GM21360 (cell line): Measurements from ENCODE around the gene CFD.
"Not testable (repeated sequence)": the region's sequence is repeated elsewhere in the genome, so short reads cannot be mapped to it uniquely, and the experiment has no call there.

Experiments used
- ATAC-seq: cut with Tn5 transposase; IDR thresholded peaks from one replicate; pipeline ENCODE4 v1.9.1; 2021; ENCODE audit warnings: mild to moderate bottlenecking, moderate library complexity; ENCODE audit not compliant: unreplicated experiment

Gene CFD

DNA sequence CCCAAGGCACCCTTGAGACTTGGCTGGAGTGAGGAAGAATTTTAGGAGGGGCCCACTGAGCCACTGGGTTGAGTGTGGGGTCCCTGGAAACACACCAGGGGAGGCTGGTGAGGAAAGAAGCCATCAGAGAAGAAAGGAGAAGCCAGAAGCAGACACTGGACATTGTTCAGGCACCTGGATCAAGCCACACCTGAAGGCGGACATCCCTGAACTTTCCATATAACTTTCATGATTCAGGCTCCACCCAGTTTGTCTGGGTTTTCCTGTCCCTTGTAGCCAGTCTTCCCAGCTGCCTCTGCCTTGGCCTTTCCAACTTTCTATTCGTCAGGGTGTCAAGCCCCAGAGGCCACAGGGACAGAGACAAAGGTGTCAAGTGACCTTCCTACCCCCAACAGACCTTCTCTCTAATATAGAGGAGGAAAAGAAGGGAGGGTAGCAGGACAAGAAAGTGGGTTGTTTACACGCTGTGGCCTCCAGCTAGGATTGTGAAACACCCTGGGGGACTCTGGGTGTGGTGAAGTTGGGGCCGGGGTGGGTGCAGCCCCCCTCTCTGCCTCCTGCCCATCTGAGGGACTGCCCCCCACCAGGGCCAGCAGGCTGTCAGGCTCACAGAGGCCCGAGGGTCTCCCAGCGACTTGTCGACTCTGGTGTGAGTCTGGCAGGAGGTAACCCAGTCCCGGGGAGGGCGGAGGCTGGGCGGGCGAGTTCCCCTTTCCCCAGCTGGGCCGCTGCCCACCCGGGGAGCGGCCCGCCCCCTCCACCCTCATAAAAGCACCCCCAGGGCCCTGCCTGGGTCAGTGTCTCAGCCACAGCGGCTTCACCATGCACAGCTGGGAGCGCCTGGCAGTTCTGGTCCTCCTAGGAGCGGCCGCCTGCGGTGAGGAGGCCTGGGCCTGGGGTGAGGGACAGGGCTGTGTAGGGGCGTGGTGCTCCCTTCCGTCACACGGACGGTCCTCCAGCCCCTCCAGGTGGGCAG, at the start of gene CFD:
Gene CFD (plus strand): TSS at position 797 of the 976 bp plus-strand sequence. CDS start 26 bp downstream, at position 823.
- no peak for ATAC-seq

- ATAC-seq: no peak
These were observed 49.2 kb upstream of the CFD start for GRCh38 chr19:810077-810855.

- no peak for ATAC-seq
These were observed 48.5 kb upstream of the CFD start for GRCh38 chr19:810883-811489.

GRCh38 chr19:811506-812048, 47.9 kb upstream of the CFD start:
- no peak for ATAC-seq

- ATAC-seq: no peak
These were observed 47.3 kb upstream of the CFD start for GRCh38 chr19:812049-812746.

DNA sequence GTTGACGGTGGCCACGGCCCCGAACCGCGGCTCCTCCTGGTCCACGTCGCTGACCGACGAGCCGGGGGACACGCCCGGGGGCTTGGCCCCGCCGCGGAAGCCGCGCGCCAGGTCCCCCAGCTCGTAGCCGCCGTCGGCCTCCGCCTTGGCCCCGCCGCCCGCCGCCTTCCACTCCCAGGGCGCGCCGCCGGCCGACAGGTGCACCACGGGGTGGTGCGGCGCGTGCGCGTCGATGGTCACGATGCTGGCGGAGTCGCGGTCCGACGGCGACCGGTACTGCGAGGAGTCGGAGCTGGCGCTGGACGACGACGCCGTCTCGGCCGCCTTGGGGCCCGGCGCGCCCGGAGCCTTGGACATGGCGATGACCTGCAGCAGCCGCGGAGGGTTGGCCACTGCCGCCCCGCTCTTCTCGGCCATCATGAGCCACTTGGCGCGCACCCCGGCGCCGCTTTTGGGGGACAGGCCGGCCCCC, 46.7 kb upstream of the CFD start:
- ATAC-seq: no peak

- no peak for ATAC-seq
These were observed 46.0 kb upstream of the CFD start for GRCh38 chr19:813219-814151.

DNA sequence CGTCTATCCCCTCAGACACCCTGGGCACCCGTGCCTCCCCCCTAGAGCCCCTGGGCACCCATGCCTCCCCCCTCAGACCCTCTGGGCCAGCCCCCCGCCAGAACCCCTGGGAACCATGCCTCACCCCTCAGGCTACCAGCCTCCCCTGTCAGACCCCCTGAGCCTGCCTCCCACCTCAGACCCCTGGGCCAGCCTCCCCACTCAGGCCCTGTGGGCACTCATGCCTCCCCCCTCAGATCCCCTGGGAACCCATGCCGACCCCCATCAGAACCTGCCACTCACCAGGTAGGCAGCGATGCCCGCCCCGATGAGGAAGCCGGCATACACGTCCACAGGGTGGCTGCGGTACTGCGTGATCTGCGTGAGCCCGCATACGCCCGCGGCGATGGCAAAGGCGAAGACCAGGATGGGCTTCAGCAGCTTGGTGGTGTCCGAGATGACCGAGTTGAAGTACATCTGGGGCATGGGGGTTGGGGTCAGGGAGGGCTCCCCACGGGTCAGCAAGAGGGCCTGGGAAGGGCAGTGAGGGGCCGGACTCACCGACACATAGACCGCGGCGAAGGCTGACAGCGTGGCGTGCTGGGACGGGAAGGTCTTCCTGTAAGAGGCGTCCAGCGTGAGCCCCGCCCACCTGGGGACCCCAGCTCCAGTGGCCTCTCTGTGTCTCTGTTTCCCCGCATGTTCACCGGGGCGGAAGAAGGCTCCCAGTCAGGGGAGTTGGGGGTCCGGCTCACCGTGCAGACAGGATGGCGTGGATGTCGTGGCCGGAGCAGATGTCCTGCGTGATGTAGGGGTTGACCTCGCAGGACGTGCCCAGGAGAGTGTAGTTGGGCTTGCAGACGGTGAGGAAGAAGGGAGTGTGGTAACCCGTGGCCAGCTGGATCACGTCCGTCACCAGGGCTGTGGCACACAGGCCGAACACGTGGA, 45.0 kb upstream of the CFD start:
- ATAC-seq: no peak

GRCh38 chr19:815079-815774, 44.2 kb upstream of the CFD start:
- ATAC-seq: no peak

GRCh38 chr19:815775-816499, 43.5 kb upstream of the CFD start:
- no peak for ATAC-seq

GRCh38 chr19:816500-816857, 43.0 kb upstream of the CFD start:
- no peak for ATAC-seq

DNA sequence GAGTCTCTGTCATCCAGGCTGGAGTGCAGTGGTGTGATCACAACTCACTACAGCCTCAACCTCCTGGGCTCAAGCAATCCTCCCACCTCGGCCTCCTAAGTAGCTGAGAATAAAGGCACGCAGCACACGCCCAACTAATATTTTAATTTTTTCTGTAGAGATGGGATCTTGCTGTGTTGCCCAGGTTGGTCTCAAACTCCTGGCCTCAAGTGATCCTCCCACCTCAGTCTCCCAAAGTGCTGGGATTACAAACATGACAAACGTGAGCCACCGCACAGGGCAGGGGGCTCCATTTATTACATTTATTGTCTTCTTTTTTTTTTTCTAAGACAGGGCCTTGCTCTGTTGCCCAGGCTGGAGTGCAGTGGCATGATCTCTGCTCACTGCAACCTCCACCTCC, 39.3 kb upstream of the CFD start:
- ATAC-seq: not testable (repeated sequence)

GRCh38 chr19:821231-821824, 38.1 kb upstream of the CFD start:
- no peak for ATAC-seq

- ATAC-seq: no peak
These were observed 37.5 kb upstream of the CFD start, which contains the start of gene PLPPR3 for GRCh38 chr19:821825-822503. Gene PLPPR3, minus strand, starts transcription at chr19:821955. Its CDS starts 396 bp downstream, at chr19:821559.

- ATAC-seq: no peak
These were observed 35.8 kb upstream of the CFD start for GRCh38 chr19:823565-824121.

- no peak for ATAC-seq
These were observed 34.6 kb upstream of the CFD start for GRCh38 chr19:824885-825284.
